Measurements from ENCODE around the gene CDIPT.
"Not testable (repeated sequence)": the region's sequence is repeated elsewhere in the genome, so short reads cannot be mapped to it uniquely, and the experiment has no call there.

The CDIPT gene

GRCh38 chr16:29834079-29834478 lies 28.9 kb downstream of the CDIPT start:
- DNase-seq: no peak
- H3K9me3 ChIP-seq: no peaks in the 10 kb centered on the region
- H3K4me3 ChIP-seq (ENCODE audit: low read depth, low read length): no peak overlapping the region
- no peaks in the 10 kb centered on the region for H3K27me3 ChIP-seq
- TF ChIP-seq CTCF (IDR thresholded peaks at IDR 0.05; ENCODE audit: low read depth, low read length): no peak
- no peaks in the 10 kb centered on the region for H3K4me1 ChIP-seq
- H3K36me3 ChIP-seq: no peaks in the 10 kb centered on the region

- H3K36me3 ChIP-seq; H3K4me1 ChIP-seq; H3K9me3 ChIP-seq; H3K27me3 ChIP-seq; H3K4me3 ChIP-seq (ENCODE audit: low read depth, low read length); DNase-seq: not testable (repeated sequence)
Observed at GRCh38 chr16:29833219-29833618, 29.8 kb downstream of the CDIPT start.

- DNase-seq: no peak
- H3K36me3 ChIP-seq: no peaks in the 10 kb centered on the region
- H3K27me3 ChIP-seq: no peaks in the 10 kb centered on the region
- H3K4me1 ChIP-seq: no peaks in the 10 kb centered on the region
- H3K9me3 ChIP-seq: no peaks in the 10 kb centered on the region
- no peak for TF ChIP-seq CTCF (IDR thresholded peaks at IDR 0.05; ENCODE audit: low read depth, low read length)
- no peak overlapping the region for H3K4me3 ChIP-seq (ENCODE audit: low read depth, low read length)
Observed at GRCh38 chr16:29831490-29831889, 31.5 kb downstream of the CDIPT start.

GRCh38 chr16:29830774-29831173 lies 32.3 kb downstream of the CDIPT start:
- no peaks in the 10 kb centered on the region for H3K27me3 ChIP-seq
- H3K9me3 ChIP-seq: no peaks in the 10 kb centered on the region
- DNase-seq: no peak
- H3K36me3 ChIP-seq: no peaks in the 10 kb centered on the region
- no peak overlapping the region for H3K4me3 ChIP-seq (ENCODE audit: low read depth, low read length)
- no peaks in the 10 kb centered on the region for H3K4me1 ChIP-seq
- TF ChIP-seq CTCF (IDR thresholded peaks at IDR 0.05; ENCODE audit: low read depth, low read length): no peak

GRCh38 chr16:29826342-29826695 lies 36.7 kb downstream of the CDIPT start:
- no peak for DNase-seq
- Histone ChIP-seq H3K4me1 (no peaks in the 10 kb centered on the region; the same call in 1 of the 2 replicates), H3K27me3 (no peaks in the 10 kb centered on the region), H3K36me3 (no peaks in the 10 kb centered on the region), H3K4me3 (ENCODE audit: low read depth, low read length) (no peak overlapping the region), H3K9me3 (no peaks in the 10 kb centered on the region)
- TF ChIP-seq CTCF (IDR thresholded peaks at IDR 0.05; ENCODE audit: low read depth, low read length): no peak

GRCh38 chr16:29825145-29826044 lies 37.6 kb downstream of the CDIPT start:
- Histone ChIP-seq H3K9me3 (no peaks in the 10 kb centered on the region), H3K4me3 (ENCODE audit: low read depth, low read length) (no peak overlapping the region), H3K36me3 (peaks cover 3% of the 10 kb centered on the region; the same call in 1 of the 2 replicates), H3K27me3 (no peaks in the 10 kb centered on the region), H3K4me1 (no peaks in the 10 kb centered on the region; the same call in 1 of the 2 replicates)
- no peak for DNase-seq
- no peak for TF ChIP-seq CTCF (IDR thresholded peaks at IDR 0.05; ENCODE audit: low read depth, low read length)
